ENCODE measurements around the gene WWTR1. TPM values are rescaled to one million over a fixed set of nuclear protein-coding genes. Genes with fewer than 3 reads are reported as not detected.

Gene WWTR1
- polyA plus RNA-seq, 1 donor (not counting 4 experiments of a cell fraction or from before 2014, with no cell fraction given) = 77.3 TPM

- FAIRE-seq = no peak
- no peak overlapping the region for H3K27ac ChIP-seq (ENCODE audit: control insufficient read depth, insufficient read depth, low read length)
- H3K4me2 ChIP-seq (ENCODE audit: control insufficient read depth, extremely low read depth, insufficient read depth, low read depth, low read length) = no peak overlapping the region
These were observed 90.4 kb downstream of the WWTR1 start for GRCh38 chr3:149567381-149567780.

GRCh38 chr3:149566292-149566975, 91.4 kb downstream of the WWTR1 start:
- Histone ChIP-seq H3K79me2 (ENCODE audit: control insufficient read depth, insufficient read depth, low read length) (peaks cover 44% of the 10 kb centered on the region), H4K20me1 (ENCODE audit: control insufficient read depth, extremely low read depth, insufficient read depth, low read length) (no peaks in the 10 kb centered on the region), H3K27ac (ENCODE audit: control insufficient read depth, insufficient read depth, low read length) (no peak overlapping the region), H2AFZ (ENCODE audit: control insufficient read depth, low read length) (no peak overlapping the region), H3K27me3 (ENCODE audit: control insufficient read depth, extremely low read depth, insufficient read depth, low read length) (no peaks in the 10 kb centered on the region), H3K36me3 (ENCODE audit: control insufficient read depth in 2 of 2, extremely low read depth in 1 of 2, insufficient read depth in 2 of 2, low read length in 2 of 2) (peaks cover 2 to 5% of the 10 kb centered on the region in 2 experiments), H3K4me3 (ENCODE audit: control insufficient read depth in 2 of 3, extremely low read depth in 1 of 3, insufficient read depth in 2 of 3, low read depth in 1 of 3, low read length in 3 of 3) (no peak overlapping the region), H3K9me3 (ENCODE audit: control insufficient read depth, low read depth, low read length) (no peaks in the 10 kb centered on the region), H3K4me2 (ENCODE audit: control insufficient read depth, extremely low read depth, insufficient read depth, low read depth, low read length) (no peak overlapping the region), H3K9ac (ENCODE audit: control insufficient read depth, extremely low read depth, insufficient read depth, low read length) (no peak overlapping the region), H3K9me1 (ENCODE audit: control insufficient read depth, extremely low read depth, insufficient read depth, low read length) (no peaks in the 10 kb centered on the region), H3K4me1 (ENCODE audit: control insufficient read depth, extremely low read depth, insufficient read depth, low read length) (peaks cover 2% of the 10 kb centered on the region)
- no peak for DNase-seq (ENCODE audit: low read depth, low spot score)
- dilution Hi-C loops (cut with MboI; ENCODE audit: extremely low pct_ligation_motif_present, low sequenced_read_pairs) = no loop called here
- TF ChIP-seq EZH2 (IDR thresholded peaks at IDR 0.05; ENCODE audit: low read length) = no peak
- no peak for TF ChIP-seq CTCF (optimal IDR thresholded peaks at IDR 0.05 in 1 of 3, IDR thresholded peaks at IDR 0.05 in 1 of 3, conservative IDR thresholded peaks at IDR 0.05 in 1 of 3; ENCODE audit: extremely low read depth in 1 of 3, insufficient read depth in 2 of 3, low read length in 3 of 3)
- no peak for FAIRE-seq

More at GRCh38 chr3:149567381-149567780, 90.4 kb downstream of the WWTR1 start:
- DNase-seq (ENCODE audit: low read depth, low spot score) = no peak
- Histone ChIP-seq H2AFZ (ENCODE audit: control insufficient read depth, low read length) (no peak overlapping the region), H3K4me3 (ENCODE audit: control insufficient read depth in 2 of 3, extremely low read depth in 1 of 3, insufficient read depth in 2 of 3, low read depth in 1 of 3, low read length in 3 of 3) (no peak overlapping the region), H3K9ac (ENCODE audit: control insufficient read depth, extremely low read depth, insufficient read depth, low read length) (no peak overlapping the region), H3K9me1 (ENCODE audit: control insufficient read depth, extremely low read depth, insufficient read depth, low read length) (peaks cover 1% of the 10 kb centered on the region), H3K4me1 (ENCODE audit: control insufficient read depth, extremely low read depth, insufficient read depth, low read length) (peaks cover 12% of the 10 kb centered on the region), H3K36me3 (ENCODE audit: control insufficient read depth in 2 of 2, extremely low read depth in 1 of 2, insufficient read depth in 2 of 2, low read length in 2 of 2) (peaks cover 3 to 5% of the 10 kb centered on the region in 2 experiments), H3K9me3 (ENCODE audit: control insufficient read depth, low read depth, low read length) (no peaks in the 10 kb centered on the region), H4K20me1 (ENCODE audit: control insufficient read depth, extremely low read depth, insufficient read depth, low read length) (no peaks in the 10 kb centered on the region), H3K79me2 (ENCODE audit: control insufficient read depth, insufficient read depth, low read length) (peaks cover 50% of the 10 kb centered on the region), H3K27me3 (ENCODE audit: control insufficient read depth, extremely low read depth, insufficient read depth, low read length) (no peaks in the 10 kb centered on the region)
- no peak for TF ChIP-seq EZH2 (IDR thresholded peaks at IDR 0.05; ENCODE audit: low read length)
- TF ChIP-seq CTCF (optimal IDR thresholded peaks at IDR 0.05 in 1 of 3, IDR thresholded peaks at IDR 0.05 in 1 of 3, conservative IDR thresholded peaks at IDR 0.05 in 1 of 3; ENCODE audit: extremely low read depth in 1 of 3, insufficient read depth in 2 of 3, low read length in 3 of 3) = no peak
- dilution Hi-C loops (cut with MboI; ENCODE audit: extremely low pct_ligation_motif_present, low sequenced_read_pairs) = no loop called here
